GM12878 (cell line): ENCODE measurements around the gene TBCD. TPM values are rescaled to one million over a fixed set of nuclear protein-coding genes. Genes with fewer than 3 reads are reported as not detected.

Experiments
- ATAC-seq: fragments of 200-7000 bp; cut with Tn5 transposase; 3 replicates; pipeline ENCODE4 v1.9.1; 2020; ENCODE audit warnings: mild to moderate bottlenecking, moderate library complexity
- BruUV-seq: library from RNA; stranded (reverse); fragments of 400-500 nt; replicated peaks from 2 replicates; lab custom pipeline; 2021; lab: Mats Ljungman, UMichigan
- CTCF ChIA-PET: fragments of 300-600 bp; sonication (Branson Sonifier 250); formaldehyde crosslinking; extraction: SDS; loops from one replicate; lab custom pipeline; 2021; ENCODE audit warnings: inconsistent platforms; lab: Yijun Ruan, JAX
- POLR2A ChIA-PET: fragments of 350-600 bp; formaldehyde crosslinking; extraction: SDS; loops from one replicate; lab custom pipeline; 2021; ENCODE audit warnings: inconsistent platforms; lab: Charles Lee
- RAD21 ChIA-PET: fragments of 300-600 bp; sonication (Branson Sonifier 250); formaldehyde crosslinking; loops from one replicate; lab custom pipeline; 2023; ENCODE audit warnings: antibody characterized with exemption; ENCODE audit not compliant: unreplicated experiment; lab: Charles Lee
- SMC1A ChIA-PET: fragments of 300-600 bp; sonication (Branson Sonifier 250); formaldehyde crosslinking; loops from one replicate; lab custom pipeline; 2023; ENCODE audit not compliant: unreplicated experiment, uncharacterized antibody; lab: Charles Lee
- DNase-seq: peaks from one replicate; pipeline ENCODE4 v3.0.0-alpha.2; 2011; ENCODE audit warnings: low read depth, low spot score
- FAIRE-seq: peaks from 3 replicates; lab custom pipeline; 2011; peaks lifted over from hg19 to GRCh38; lab: Jason Lieb, UNC
- H2AFZ ChIP-seq: 2 replicates; pipeline ENCODE4 v1.6.0; 2011; ENCODE audit warnings: low read depth, low read length, control low read depth; ENCODE audit not compliant: control insufficient read depth
- H3K27ac ChIP-seq: 2 replicates; pipeline ENCODE4 v1.5.1; 2011; ENCODE audit warnings: control low read depth; ENCODE audit not compliant: control insufficient read depth, insufficient read depth
- H3K27me3 ChIP-seq, 2 experiments: replicated peaks in 1 of 2; 2 replicates each; pipeline versions ENCODE4 v1.6.0 to v1.6.1; 2011; ENCODE audit warnings: low read length in 1 of 2; ENCODE audit not compliant: control insufficient read depth in 2 of 2, insufficient read depth in 2 of 2
- H3K36me3 ChIP-seq, 2 experiments: 2 replicates each; pipeline ENCODE4 v1.5.1; 2011; ENCODE audit warnings: low read length in 1 of 2; ENCODE audit not compliant: control insufficient read depth in 2 of 2, insufficient read depth in 2 of 2
- H3K4me1 ChIP-seq: 2 replicates; pipeline ENCODE4 v1.6.1; 2011; ENCODE audit warnings: mild to moderate bottlenecking, low read length, moderate library complexity, mixed read lengths; ENCODE audit not compliant: control insufficient read depth, insufficient read depth
- H3K4me2 ChIP-seq: 2 replicates; pipeline ENCODE4 v1.6.0; 2011; ENCODE audit warnings: control low read depth; ENCODE audit not compliant: control insufficient read depth, insufficient read depth
- H3K4me3 ChIP-seq: fragments of 200-600 bp; sonication (generic); 2 replicates; pipeline ENCODE4 v1.5.1; 2016
- H3K79me2 ChIP-seq: 2 replicates; pipeline ENCODE4 v1.6.0; 2011; ENCODE audit warnings: low read length; ENCODE audit not compliant: control insufficient read depth, insufficient read depth
- H3K9ac ChIP-seq: 2 replicates; pipeline ENCODE4 v1.8.0; 2011; ENCODE audit warnings: low read length, control low read depth, mixed read lengths; ENCODE audit not compliant: control insufficient read depth, insufficient read depth
- H3K9me3 ChIP-seq: replicated peaks from 3 replicates; pipeline ENCODE4 v1.5.1; 2011; ENCODE audit warnings: mild to moderate bottlenecking, low read length; ENCODE audit not compliant: control insufficient read depth, insufficient read depth
- H4K20me1 ChIP-seq: 2 replicates; pipeline ENCODE4 v1.6.0; 2011; ENCODE audit not compliant: control insufficient read depth, insufficient read depth
- BMI1 ChIP-seq: fragments of 450-650 bp; IDR thresholded peaks from 2 replicates; pipeline ENCODE4 v1.6.1; 2016; ENCODE audit warnings: mild to moderate bottlenecking, moderate library complexity, borderline replicate concordance
- MEF2A ChIP-seq: IDR thresholded peaks from 2 replicates; pipeline ENCODE4 v1.6.1; 2011; ENCODE audit warnings: low read depth, mild to moderate bottlenecking, low read length, moderate library complexity; ENCODE audit not compliant: insufficient read depth
- PML ChIP-seq: IDR thresholded peaks from 2 replicates; pipeline ENCODE4 v1.6.1; 2012; ENCODE audit warnings: low read length, inconsistent platforms
- ZSCAN29 ChIP-seq: fragments of 450-650 bp; IDR thresholded peaks from 2 replicates; pipeline ENCODE4 v1.6.1; 2017; ENCODE audit warnings: mild to moderate bottlenecking, moderate library complexity
- WGBS: methylation state at CpG from one replicate; pipeline ENCODE4 v1.1.6; 2016; ENCODE audit warnings: low lambda C conversion rate; ENCODE audit not compliant: insufficient replicate concordance, insufficient coverage; ENCODE audit errors: missing lambda C conversion rate; 5-methylcytosine and 5-hydroxymethylcytosine counted together
- in situ Hi-C: fragments of 300-500 bp; cut with MboI; formaldehyde crosslinking; loops from 9 replicates; pipeline ENCODE4 v1.14.3; 2018; ENCODE audit warnings: mixed read lengths
- intact Hi-C: fragments of 100-400 bp; cut with micrococcal nuclease; formaldehyde crosslinking; loops from one replicate; pipeline ENCODE4 v1.14.2; 2022; ENCODE audit not compliant: unreplicated experiment
- polyA plus RNA-seq, 11 experiments: library from polyadenylated mRNA; depleted of rRNA in 4 of 11; unstranded in 6 of 11; stranded (reverse) in 5 of 11; fragments of >200 nt; fragmentation: Nextera tagmentation in 4 of 11; fragmentation: Illumina TruSeq in 1 of 11; extraction: Ambion mirVana in 4 of 11; extraction: Trizol in 1 of 11; gene quantifications; 1 replicate in 1 of 11; 2 replicates in 10 of 11; pipeline versions ENCODE4 v1.2.1 to v1.2.3, GENCODE V29; 2011 to 2016; ENCODE audit warnings: inconsistent platforms in 2 of 11, missing spikeins in 2 of 11, low read depth in 1 of 11
- total RNA-seq, 4 experiments: library from RNA; depleted of rRNA in 3 of 4; stranded (reverse); fragments of >200 nt in 3 of 4; fragmentation: Illumina TruSeq in 1 of 4; extraction: Trizol in 1 of 4; gene quantifications; 2 replicates each; pipeline versions ENCODE4 v1.2.1 to v1.2.3, GENCODE V29; 2013 to 2021
- TF ChIP-seq, protein P1 (sequence below): IDR thresholded peaks from 2 replicates; pipeline ENCODE4 v1.6.1; 2012; ENCODE audit warnings: low read depth, low read length, improper control_type of control experiment

The TBCD gene
- total and polyA plus RNA-seq, 10 of the 15 experiments (the other 5 are each of a cell fraction or from before 2014, with no cell fraction given): 10.3 to 114 (median 52.4) TPM

DNA sequence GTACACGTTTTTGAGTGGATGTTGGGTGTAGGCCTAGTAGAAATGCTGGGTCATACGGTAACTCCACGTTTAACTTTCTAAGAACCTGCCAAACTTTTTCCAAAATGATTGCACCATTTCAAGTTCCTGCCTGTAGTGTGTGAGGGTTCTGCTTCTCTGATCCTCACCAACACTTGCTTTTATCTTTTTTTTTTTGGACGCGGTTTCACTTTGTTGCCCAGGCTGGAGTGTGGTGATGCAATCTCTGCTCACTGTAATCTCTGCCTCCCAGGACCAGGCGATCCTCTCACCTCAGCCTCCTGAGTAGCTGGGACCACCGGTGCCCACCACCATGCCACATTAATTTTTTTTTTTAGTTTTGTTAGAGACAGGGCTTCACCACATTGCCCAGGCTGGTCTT, 64.5 kb downstream of the TBCD start (continued):
- TF ChIP-seq, protein P1, sequence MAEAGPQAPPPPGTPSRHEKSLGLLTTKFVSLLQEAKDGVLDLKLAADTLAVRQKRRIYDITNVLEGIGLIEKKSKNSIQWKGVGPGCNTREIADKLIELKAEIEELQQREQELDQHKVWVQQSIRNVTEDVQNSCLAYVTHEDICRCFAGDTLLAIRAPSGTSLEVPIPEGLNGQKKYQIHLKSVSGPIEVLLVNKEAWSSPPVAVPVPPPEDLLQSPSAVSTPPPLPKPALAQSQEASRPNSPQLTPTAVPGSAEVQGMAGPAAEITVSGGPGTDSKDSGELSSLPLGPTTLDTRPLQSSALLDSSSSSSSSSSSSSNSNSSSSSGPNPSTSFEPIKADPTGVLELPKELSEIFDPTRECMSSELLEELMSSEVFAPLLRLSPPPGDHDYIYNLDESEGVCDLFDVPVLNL: no peak

DNA sequence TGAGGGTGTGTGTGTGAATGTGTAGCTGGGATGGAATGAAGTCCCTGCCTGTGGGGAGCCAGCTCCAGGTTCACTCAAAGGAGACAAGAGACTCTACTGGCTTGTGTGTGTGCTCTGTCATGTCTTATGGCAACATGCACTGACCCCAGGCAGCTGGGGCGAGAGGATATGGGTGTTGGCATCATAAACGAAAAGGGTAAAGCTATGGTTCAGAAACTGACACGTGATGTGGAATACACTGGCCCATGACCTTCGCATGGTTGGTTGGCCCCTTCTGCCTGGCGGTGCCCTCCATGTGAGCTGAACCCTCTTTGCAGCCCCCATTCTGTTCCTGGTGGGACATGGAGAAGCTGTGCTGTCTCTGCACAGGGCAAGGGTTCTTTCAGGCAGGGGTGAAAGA, 66.1 kb downstream of the TBCD start:
- TF ChIP-seq BMI1 (no peak), ZSCAN29 (no peak), MEF2A (no peak), PML (no peak)
- H3K4me2 ChIP-seq: no peak overlapping the region
- H3K36me3 ChIP-seq: peaks cover 3% of the 10 kb centered on the region in 2 experiments; a peak in 3 of 4 replicates
- no peaks in the 10 kb centered on the region for H4K20me1 ChIP-seq
- H3K4me3 ChIP-seq: no peak overlapping the region
- CTCF ChIA-PET: interaction anchor here (0.9 to 1.7 kb wide), 2 partner anchors 18 to 36 kb away, joined by 3 to 5 read pairs; no protein-coding TSS in a partner anchor
- H3K27me3 ChIP-seq: no peaks in the 10 kb centered on the region
- FAIRE-seq: no peak
- RAD21 ChIA-PET: interaction anchor here (0.7 kb wide), 1 partner anchor 12 kb away, joined by 3 read pairs; no protein-coding TSS in a partner anchor
- no peaks in the 10 kb centered on the region for H3K9me3 ChIP-seq
- no peaks in the 10 kb centered on the region for H3K4me1 ChIP-seq
- 83% methylated on average over 5 of the region's 5 CpGs for WGBS
- POLR2A ChIA-PET: no interaction called here
- in situ Hi-C loops: no loop called here
- no peak for ATAC-seq
- intact Hi-C loops: no loop called here
- DNase-seq: no peak
- H3K9ac ChIP-seq: no peak overlapping the region
- no peaks in the 10 kb centered on the region for H3K79me2 ChIP-seq
- no peak overlapping the region for H3K27ac ChIP-seq
- SMC1A ChIA-PET: interaction anchor here (0.9 kb wide), 2 partner anchors 16 to 36 kb away, joined by 3 read pairs; no protein-coding TSS in a partner anchor
- no TSS peak for BruUV-seq
- H2AFZ ChIP-seq: no peak overlapping the region
